ENCODE data around the gene LYRM1.
"Not testable (repeated sequence)": the region's sequence is repeated elsewhere in the genome, so short reads cannot be mapped to it uniquely, and the experiment has no call there.

LYRM1 gene

GRCh38 chr16:20918486-20919239, 18.1 kb downstream of the LYRM1 start:
- DNase-seq (ENCODE audit: low read depth) = peak; percentile 16
- TF ChIP-seq CTCF (IDR thresholded peaks at IDR 0.05; ENCODE audit: insufficient read depth, low read depth, low read length, missing control alignments) = no peak
- H3K4me3 ChIP-seq (ENCODE audit: low read length) = no peak overlapping the region

- no peak for TF ChIP-seq CTCF (IDR thresholded peaks at IDR 0.05; ENCODE audit: insufficient read depth, low read depth, low read length, missing control alignments)
These were observed 19.5 kb downstream of the LYRM1 start for GRCh38 chr16:20920091-20920490.

GRCh38 chr16:20920799-20921198, 20.2 kb downstream of the LYRM1 start:
- DNase-seq (ENCODE audit: low read depth) = no peak
- no peak overlapping the region for H3K4me3 ChIP-seq (ENCODE audit: low read length)
- no peak for TF ChIP-seq CTCF (IDR thresholded peaks at IDR 0.05; ENCODE audit: insufficient read depth, low read depth, low read length, missing control alignments)

More at GRCh38 chr16:20920091-20920490, 19.5 kb downstream of the LYRM1 start:
- no peak overlapping the region for H3K4me3 ChIP-seq (ENCODE audit: low read length)
- no peak for DNase-seq (ENCODE audit: low read depth)

- no peak for DNase-seq (ENCODE audit: low read depth)
- no peak for TF ChIP-seq CTCF (IDR thresholded peaks at IDR 0.05; ENCODE audit: insufficient read depth, low read depth, low read length, missing control alignments)
- no peak overlapping the region for H3K4me3 ChIP-seq (ENCODE audit: low read length)
These were observed 23.3 kb downstream of the LYRM1 start for GRCh38 chr16:20923876-20924275.

- H3K4me3 ChIP-seq (ENCODE audit: low read length) = no peak overlapping the region
- no peak for TF ChIP-seq CTCF (IDR thresholded peaks at IDR 0.05; ENCODE audit: insufficient read depth, low read depth, low read length, missing control alignments)
- DNase-seq (ENCODE audit: low read depth) = no peak
These were observed 25.2 kb downstream of the LYRM1 start for GRCh38 chr16:20925751-20926150.

- no peak for DNase-seq (ENCODE audit: low read depth)
- H3K4me3 ChIP-seq (ENCODE audit: low read length) = no peak overlapping the region
- TF ChIP-seq CTCF (IDR thresholded peaks at IDR 0.05; ENCODE audit: insufficient read depth, low read depth, low read length, missing control alignments) = no peak
These were observed 28.3 kb downstream of the LYRM1 start for GRCh38 chr16:20928774-20929411.

- not testable (repeated sequence) for H3K4me3 ChIP-seq (ENCODE audit: low read length); DNase-seq (ENCODE audit: low read depth)
These were observed 29.2 kb downstream of the LYRM1 start for GRCh38 chr16:20929676-20930364.

All from epithelial cell of esophagus (primary cell).